Stimulated activated CD8-positive, alpha-beta memory T cell treated with anti-CD3 and anti-CD28 coated beads, Interleukin-15, amount 100 ng/mL, for 48 hours (primary cell): ENCODE data around the gene RTTN.

Experiments used
- DNase-seq, 2 donors: peaks; one replicate each; pipeline ENCODE4 v3.0.0-alpha.2; 2020; ENCODE audit warnings: low read depth in 2 of 2

Gene RTTN

GRCh38 chr18:70207181-70207580, 1.7 kb upstream of the RTTN start:
- DNase-seq = no peak

- no peak for DNase-seq
Observed at GRCh38 chr18:70200286-70200685, 5.2 kb downstream of the RTTN start.

GRCh38 chr18:70197844-70198243, 7.6 kb downstream of the RTTN start:
- DNase-seq = no peak

- no peak for DNase-seq
Observed at GRCh38 chr18:70197026-70197425, 8.5 kb downstream of the RTTN start.

- DNase-seq = no peak
Observed at GRCh38 chr18:70195852-70196434, 9.5 kb downstream of the RTTN start.

GRCh38 chr18:70195014-70195614, 10.4 kb downstream of the RTTN start:
- DNase-seq = no peak

- DNase-seq = no peak
Observed at GRCh38 chr18:70194227-70194890, 11.1 kb downstream of the RTTN start.

- no peak for DNase-seq
Observed at GRCh38 chr18:70190529-70190928, 15.0 kb downstream of the RTTN start.

GRCh38 chr18:70188113-70188512, 17.4 kb downstream of the RTTN start:
- no peak for DNase-seq

- DNase-seq = no peak
Observed at GRCh38 chr18:70183441-70183840, 22.0 kb downstream of the RTTN start.

GRCh38 chr18:70182548-70182947, 22.9 kb downstream of the RTTN start:
- DNase-seq = no peak

- no peak for DNase-seq
Observed at GRCh38 chr18:70181725-70182124, 23.8 kb downstream of the RTTN start.

- DNase-seq = no peak
Observed at GRCh38 chr18:70181015-70181414, 24.5 kb downstream of the RTTN start.

GRCh38 chr18:70176537-70176936, 28.9 kb downstream of the RTTN start:
- no peak for DNase-seq

- DNase-seq = no peak
Observed at GRCh38 chr18:70175216-70175615, 30.3 kb downstream of the RTTN start.

GRCh38 chr18:70172225-70172624, 33.3 kb downstream of the RTTN start:
- no peak for DNase-seq

- no peak for DNase-seq
Observed at GRCh38 chr18:70169747-70170146, 35.7 kb downstream of the RTTN start.

- no peak for DNase-seq
Observed at GRCh38 chr18:70166668-70167067, 38.8 kb downstream of the RTTN start.

- DNase-seq = no peak
Observed at GRCh38 chr18:70165936-70166335, 39.6 kb downstream of the RTTN start.

GRCh38 chr18:70160073-70160678, 45.3 kb downstream of the RTTN start:
- DNase-seq = no peak

GRCh38 chr18:70158992-70159717, 46.3 kb downstream of the RTTN start:
- no peak for DNase-seq

GRCh38 chr18:70156886-70157285, 48.6 kb downstream of the RTTN start:
- DNase-seq = no peak
